Measurements from ENCODE around the gene RPL22.
"Not testable (repeated sequence)": the region's sequence is repeated elsewhere in the genome, so short reads cannot be mapped to it uniquely, and the experiment has no call there.

Gene RPL22

DNA sequence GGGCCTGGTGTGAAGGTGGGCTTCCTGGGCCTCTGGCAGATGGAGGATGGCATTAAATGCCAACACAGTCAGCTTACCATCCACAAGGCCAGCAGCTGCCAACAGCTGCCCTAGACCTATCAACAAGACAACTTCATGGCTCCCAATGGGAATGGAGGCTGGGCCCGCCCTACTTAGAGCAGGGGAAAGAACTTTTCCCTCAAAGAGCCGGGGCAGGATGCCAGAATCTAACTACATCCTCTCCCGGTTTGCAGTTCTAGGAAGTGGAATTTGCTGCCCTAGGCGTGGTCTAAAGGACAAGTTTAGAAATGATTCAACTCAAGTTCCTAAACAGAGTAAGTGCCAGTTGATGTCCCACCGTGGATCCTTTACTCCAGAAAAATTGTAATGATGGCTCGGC is 23.2 kb upstream of the RPL22 start:
- H2AFZ ChIP-seq (ENCODE audit: low read depth, low read length), result no peak overlapping the region
- H3K9me3 ChIP-seq (ENCODE audit: insufficient read depth, low read length), result no peaks in the 10 kb centered on the region
- peaks cover 3% of the 10 kb centered on the region; the same call in 1 of the 2 replicates for H3K4me1 ChIP-seq (ENCODE audit: low read length)
- H4K20me1 ChIP-seq (ENCODE audit: insufficient read depth, low read length), result no peaks in the 10 kb centered on the region
- no peak overlapping the region for H3K27ac ChIP-seq (ENCODE audit: low read length)
- H3K4me2 ChIP-seq (ENCODE audit: low read length), result no peak overlapping the region
- peaks cover 10% of the 10 kb centered on the region for H3K36me3 ChIP-seq (replicated peaks; ENCODE audit: low read depth, low read length)
- H3K9ac ChIP-seq (ENCODE audit: low read length), result no peak overlapping the region
- no peak overlapping the region for H3K4me3 ChIP-seq (ENCODE audit: low read length)
- no peaks in the 10 kb centered on the region for H3K79me2 ChIP-seq (ENCODE audit: low read length)
- H3K27me3 ChIP-seq (ENCODE audit: low read depth, low read length), result no peaks in the 10 kb centered on the region
- no peak for TF ChIP-seq EZH2phosphoT487 (IDR thresholded peaks at IDR 0.05; ENCODE audit: low read depth)
- TF ChIP-seq, protein P1, sequence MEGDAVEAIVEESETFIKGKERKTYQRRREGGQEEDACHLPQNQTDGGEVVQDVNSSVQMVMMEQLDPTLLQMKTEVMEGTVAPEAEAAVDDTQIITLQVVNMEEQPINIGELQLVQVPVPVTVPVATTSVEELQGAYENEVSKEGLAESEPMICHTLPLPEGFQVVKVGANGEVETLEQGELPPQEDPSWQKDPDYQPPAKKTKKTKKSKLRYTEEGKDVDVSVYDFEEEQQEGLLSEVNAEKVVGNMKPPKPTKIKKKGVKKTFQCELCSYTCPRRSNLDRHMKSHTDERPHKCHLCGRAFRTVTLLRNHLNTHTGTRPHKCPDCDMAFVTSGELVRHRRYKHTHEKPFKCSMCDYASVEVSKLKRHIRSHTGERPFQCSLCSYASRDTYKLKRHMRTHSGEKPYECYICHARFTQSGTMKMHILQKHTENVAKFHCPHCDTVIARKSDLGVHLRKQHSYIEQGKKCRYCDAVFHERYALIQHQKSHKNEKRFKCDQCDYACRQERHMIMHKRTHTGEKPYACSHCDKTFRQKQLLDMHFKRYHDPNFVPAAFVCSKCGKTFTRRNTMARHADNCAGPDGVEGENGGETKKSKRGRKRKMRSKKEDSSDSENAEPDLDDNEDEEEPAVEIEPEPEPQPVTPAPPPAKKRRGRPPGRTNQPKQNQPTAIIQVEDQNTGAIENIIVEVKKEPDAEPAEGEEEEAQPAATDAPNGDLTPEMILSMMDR (IDR thresholded peaks at IDR 0.05; ENCODE audit: low read depth, low read length), result no peak

DNA sequence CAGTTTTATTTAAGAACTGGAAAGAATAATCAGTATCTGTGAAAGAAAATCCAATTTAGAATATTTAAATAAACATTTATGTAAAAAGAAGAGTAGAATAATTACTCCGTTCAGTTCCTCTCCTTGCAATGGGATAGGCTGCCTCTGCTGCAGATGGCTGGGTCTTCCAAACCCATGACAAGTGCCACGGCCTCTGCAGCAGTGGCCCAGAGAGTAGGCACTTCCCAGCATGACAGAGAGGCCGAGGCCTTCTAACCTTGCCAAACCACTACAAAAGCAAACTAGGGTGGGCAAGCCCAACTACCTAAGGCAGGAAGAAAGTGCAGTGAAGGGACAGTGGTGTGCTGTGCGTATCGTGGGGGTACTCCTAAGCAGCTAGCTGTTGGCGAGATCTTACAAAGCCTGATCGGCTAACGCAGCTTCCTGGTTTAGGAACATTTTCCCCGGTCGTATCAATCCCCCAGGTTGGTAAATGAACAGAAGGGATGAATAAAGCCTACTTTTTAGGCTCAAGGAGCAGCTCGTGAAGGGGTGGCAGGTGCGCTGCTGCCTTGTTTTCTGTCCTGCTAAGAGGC is 21.9 kb upstream of the RPL22 start:
- H3K27ac ChIP-seq (ENCODE audit: low read length), result no peak overlapping the region
- TF ChIP-seq, protein P1 (IDR thresholded peaks at IDR 0.05; ENCODE audit: low read depth, low read length), result no peak
- no peak overlapping the region for H2AFZ ChIP-seq (ENCODE audit: low read depth, low read length)
- H3K9me3 ChIP-seq (ENCODE audit: insufficient read depth, low read length), result no peaks in the 10 kb centered on the region
- no peaks in the 10 kb centered on the region for H4K20me1 ChIP-seq (ENCODE audit: insufficient read depth, low read length)
- H3K27me3 ChIP-seq (ENCODE audit: low read depth, low read length), result no peaks in the 10 kb centered on the region
- peaks cover 10% of the 10 kb centered on the region for H3K36me3 ChIP-seq (replicated peaks; ENCODE audit: low read depth, low read length)
- H3K4me2 ChIP-seq (ENCODE audit: low read length), result no peak overlapping the region
- peaks cover 5% of the 10 kb centered on the region; the same call in 1 of the 2 replicates for H3K4me1 ChIP-seq (ENCODE audit: low read length)
- H3K79me2 ChIP-seq (ENCODE audit: low read length), result no peaks in the 10 kb centered on the region
- no peak overlapping the region for H3K4me3 ChIP-seq (ENCODE audit: low read length)
- no peak overlapping the region for H3K9ac ChIP-seq (ENCODE audit: low read length)

DNA sequence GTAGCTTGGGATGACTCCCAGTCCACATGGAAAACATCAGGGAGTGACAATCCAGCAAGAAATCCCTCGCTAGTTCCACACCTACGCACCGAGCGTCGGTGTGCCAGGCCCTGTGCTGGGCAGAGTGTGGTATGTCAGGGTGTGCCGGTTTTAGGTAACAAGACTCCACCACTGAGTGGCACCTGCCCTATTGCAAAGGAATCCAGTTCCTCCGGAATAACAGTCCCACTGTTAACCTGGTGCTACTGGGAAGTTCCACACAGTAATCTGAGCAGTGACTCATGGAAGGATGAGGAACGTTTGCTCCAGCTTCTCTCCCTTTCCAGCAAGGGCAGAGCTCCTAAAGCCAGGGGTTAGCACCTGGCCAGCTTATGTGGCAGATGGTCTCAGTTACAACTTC is 20.8 kb upstream of the RPL22 start:
- Histone ChIP-seq H3K9me3 (ENCODE audit: insufficient read depth, low read length) (no peaks in the 10 kb centered on the region), H4K20me1 (ENCODE audit: insufficient read depth, low read length) (no peaks in the 10 kb centered on the region), H3K27me3 (ENCODE audit: low read depth, low read length) (no peaks in the 10 kb centered on the region), H3K4me3 (ENCODE audit: low read length) (no peak overlapping the region), H3K79me2 (ENCODE audit: low read length) (no peaks in the 10 kb centered on the region), H3K4me1 (ENCODE audit: low read length) (peaks cover 5% of the 10 kb centered on the region; the same call in 1 of the 2 replicates), H3K36me3 (replicated peaks; ENCODE audit: low read depth, low read length) (peaks cover 10% of the 10 kb centered on the region), H3K9ac (ENCODE audit: low read length) (no peak overlapping the region), H3K27ac (ENCODE audit: low read length) (no peak overlapping the region), H2AFZ (ENCODE audit: low read depth, low read length) (no peak overlapping the region), H3K4me2 (ENCODE audit: low read length) (no peak overlapping the region)
- TF ChIP-seq, protein P1 (IDR thresholded peaks at IDR 0.05; ENCODE audit: low read depth, low read length), result no peak
- no peak for TF ChIP-seq EZH2phosphoT487 (IDR thresholded peaks at IDR 0.05; ENCODE audit: low read depth)

DNA sequence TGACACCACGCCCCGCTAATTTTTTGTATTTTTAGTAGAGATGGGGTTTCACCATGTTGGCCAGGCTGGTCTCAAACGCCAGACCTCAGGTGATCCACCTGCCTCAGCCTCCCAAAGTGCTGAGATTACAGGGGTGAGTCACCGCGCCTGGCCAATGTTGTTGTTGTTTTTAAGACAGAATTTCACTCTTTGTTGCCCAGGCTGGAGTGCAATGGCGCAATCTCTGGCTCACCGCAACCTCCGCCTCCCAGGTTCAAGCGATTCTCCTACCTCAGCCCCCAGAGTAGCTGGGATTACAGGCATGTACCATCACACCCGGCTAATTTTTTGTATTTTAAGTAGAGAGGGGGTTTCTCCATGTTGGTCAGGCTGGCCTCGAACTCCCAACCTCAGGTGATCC is 20.2 kb upstream of the RPL22 start:
- H3K4me1 ChIP-seq (ENCODE audit: low read length); H3K4me3 ChIP-seq (ENCODE audit: low read length); H3K79me2 ChIP-seq (ENCODE audit: low read length); H3K27me3 ChIP-seq (ENCODE audit: low read depth, low read length); H3K36me3 ChIP-seq (replicated peaks; ENCODE audit: low read depth, low read length); H4K20me1 ChIP-seq (ENCODE audit: insufficient read depth, low read length); H3K27ac ChIP-seq (ENCODE audit: low read length); H3K9ac ChIP-seq (ENCODE audit: low read length); H3K9me3 ChIP-seq (ENCODE audit: insufficient read depth, low read length); H2AFZ ChIP-seq (ENCODE audit: low read depth, low read length); H3K4me2 ChIP-seq (ENCODE audit: low read length): not testable (repeated sequence)

Measured in OCI-LY3 (cell line).